Tibial nerve (tissue), 4 donors: ENCODE measurements around the gene HCN2. TPM values are rescaled to one million over a fixed set of nuclear protein-coding genes. Genes with fewer than 3 reads are reported as not detected.
A peak's percentile ranks its signal among the peaks of the same experiment; 100 is the strongest.

Experiments
- DNase-seq, 2 donors: peaks; one replicate each; pipeline ENCODE4 v3.0.0-alpha.2; 2019; ENCODE audit warnings: low spot score in 2 of 2
- H3K27ac ChIP-seq, 4 donors: fragments of 200-600 bp; sonication (generic) in 3 of 4; one replicate each; pipeline ENCODE4 v1.5.1; 2017 to 2019; ENCODE audit warnings: mild to moderate bottlenecking in 1 of 4
- H3K27me3 ChIP-seq, 2 donors: fragments of 200-600 bp; sonication (generic) in 1 of 2; one replicate each; pipeline versions ENCODE4 v1.5.1 to v1.6.0; 2017 to 2019
- H3K36me3 ChIP-seq, 3 donors: fragments of 200-600 bp; sonication (generic); one replicate each; pipeline ENCODE4 v1.5.1; 2018 to 2019
- H3K4me1 ChIP-seq, 4 donors: fragments of 200-600 bp; sonication (generic) in 3 of 4; one replicate each; pipeline ENCODE4 v1.5.1; 2017 to 2019
- H3K4me3 ChIP-seq, 4 donors: fragments of 200-600 bp; sonication (generic) in 3 of 4; one replicate each; pipeline ENCODE4 v1.5.1; 2017 to 2019; ENCODE audit warnings: mild to moderate bottlenecking in 1 of 4, moderate library complexity in 1 of 4
- H3K9me3 ChIP-seq, 4 donors: fragments of 200-600 bp; sonication (generic) in 3 of 4; one replicate each; pipeline ENCODE4 v1.5.1; 2017 to 2019
- CTCF ChIP-seq, 5 experiments: fragments of 200-600 bp in 3 of 5; fragments of 450-650 bp in 2 of 5; sonication (generic) in 3 of 5; IDR thresholded peaks; one replicate each; pipeline ENCODE4 v1.5.1; 2016 to 2019; ENCODE audit warnings: antibody characterized with exemption in 5 of 5, mild to moderate bottlenecking in 3 of 5, moderate library complexity in 2 of 5
- EP300 ChIP-seq, 2 donors: sonication (generic); formaldehyde crosslinking; IDR thresholded peaks; one replicate each; pipeline ENCODE4 v1.6.1; 2017; ENCODE audit warnings: antibody characterized with exemption in 2 of 2, mild to moderate bottlenecking in 1 of 2
- POLR2A ChIP-seq, 2 donors: fragments of 450-650 bp; IDR thresholded peaks; one replicate each; pipeline ENCODE4 v1.6.1; 2017; ENCODE audit warnings: antibody characterized with exemption in 2 of 2, mild to moderate bottlenecking in 2 of 2, moderate library complexity in 2 of 2
- WGBS, 2 donors: methylation state at CpG; one replicate each; pipeline ENCODE4 v1.1.5; 2018; 5-methylcytosine and 5-hydroxymethylcytosine counted together
- total RNA-seq, 4 donors: library from RNA; depleted of rRNA; stranded (reverse); fragments of >200 nt; gene quantifications; one replicate each; pipeline ENCODE4 v1.1.0, GENCODE V29; 2016

The HCN2 gene
- total RNA-seq, 4 donors from 2014 or later, result 0.59 TPM; not detected in 3

- Histone ChIP-seq H3K27ac (peak overlapping the region; percentile 21 to 85 (median 78)), H3K27me3 (no peaks in the 10 kb centered on the region), H3K4me1 (peaks cover 0 to 44% (median 23%) of the 10 kb centered on the region in 4 donors), H3K36me3 (peaks cover 0 to 23% (median 0%) of the 10 kb centered on the region in 3 donors), H3K4me3 (peak overlapping the region; percentile 71 to 95 (median 85)), H3K9me3 (no peaks in the 10 kb centered on the region)
- TF ChIP-seq POLR2A (IDR thresholded peaks at IDR 0.05), result no peak
- TF ChIP-seq CTCF (IDR thresholded peaks at IDR 0.05), result no peak
- no peak for TF ChIP-seq EP300 (IDR thresholded peaks at IDR 0.05)
- WGBS, 2 donors, result 22 to 23% methylated on average over 32 of the region's 32 CpGs
- no peak for DNase-seq
These were observed 44.3 kb downstream of the HCN2 start for GRCh38 chr19:633786-634639.

GRCh38 chr19:634975-635652 lies 45.4 kb downstream of the HCN2 start:
- Histone ChIP-seq H3K36me3 (peaks cover 0 to 12% (median 0%) of the 10 kb centered on the region in 3 donors), H3K9me3 (no peaks in the 10 kb centered on the region), H3K4me1 (peaks cover 0 to 48% (median 27%) of the 10 kb centered on the region in 4 donors), H3K27ac (no peak overlapping the region), H3K27me3 (no peaks in the 10 kb centered on the region), H3K4me3 (no peak overlapping the region)
- DNase-seq, result no peak
- TF ChIP-seq CTCF (IDR thresholded peaks at IDR 0.05), result no peak
- no peak for TF ChIP-seq POLR2A (IDR thresholded peaks at IDR 0.05)
- no peak for TF ChIP-seq EP300 (IDR thresholded peaks at IDR 0.05)
- 85% methylated on average over 6 to 16 of the region's 16 CpGs for WGBS, 2 donors

- DNase-seq, result no peak
- H3K4me1 ChIP-seq, result peaks cover 0 to 26% (median 18%) of the 10 kb centered on the region in 4 donors
- no peaks in the 10 kb centered on the region for H3K9me3 ChIP-seq
- no peaks in the 10 kb centered on the region for H3K27me3 ChIP-seq
- no peak for TF ChIP-seq CTCF (IDR thresholded peaks at IDR 0.05)
- TF ChIP-seq EP300 (IDR thresholded peaks at IDR 0.05), result no peak
- H3K36me3 ChIP-seq, result peaks cover 0 to 8% (median 0%) of the 10 kb centered on the region in 3 donors
- WGBS, 2 donors, result 45 to 71% methylated on average over 15 to 16 of the region's 17 CpGs
- H3K27ac ChIP-seq, result peak overlapping the region; percentile 5 to 88 (median 36)
- peak overlapping the region; percentile 27 to 61 (median 47) for H3K4me3 ChIP-seq
These were observed 49.2 kb downstream of the HCN2 start for GRCh38 chr19:638906-639252.

GRCh38 chr19:639253-640160 lies 49.8 kb downstream of the HCN2 start, which contains the start of gene FGF22:
TSS of gene FGF22 (plus strand) at chr19:639879. CDS start at chr19:639926, 47 bp downstream.
- WGBS, 2 donors, result 4% methylated on average over 37 to 45 of the region's 109 CpGs

More at GRCh38 chr19:639253-640160, 49.8 kb downstream of the HCN2 start, which contains the start of gene FGF22:
- Histone ChIP-seq H3K4me3 (peak within 1 kb of the TSS; percentile 27 to 61 (median 47)), H3K27ac (peak within 1 kb of the TSS; percentile 61 to 88 (median 68)), H3K9me3 (no peaks in the 10 kb centered on the region), H3K4me1 (peaks cover 0 to 20% (median 12%) of the 10 kb centered on the region in 4 donors), H3K36me3 (peaks cover 0 to 14% (median 0%) of the 10 kb centered on the region in 3 donors), H3K27me3 (no peaks in the 10 kb centered on the region)
- peak; percentile 91 to 93 for DNase-seq
- TF ChIP-seq POLR2A (IDR thresholded peaks at IDR 0.05), result peak in 1 of 2 donors; percentile 30
- no peak for TF ChIP-seq CTCF (IDR thresholded peaks at IDR 0.05)
- peak in 1 of 2 donors; percentile 64 for TF ChIP-seq EP300 (IDR thresholded peaks at IDR 0.05)
